Erythroblast (primary cell): ENCODE results near the gene GIN1.

Experiments
- GATA1 ChIP-seq: IDR thresholded peaks from 2 replicates; pipeline ENCODE4 v1.6.1; 2011; ENCODE audit warnings: low read depth, mild to moderate bottlenecking, control low read depth, low read length, moderate library complexity
- POLR2A ChIP-seq: IDR thresholded peaks from 2 replicates; pipeline ENCODE4 v1.6.1; 2011; ENCODE audit warnings: mild to moderate bottlenecking, low read length

DNA sequence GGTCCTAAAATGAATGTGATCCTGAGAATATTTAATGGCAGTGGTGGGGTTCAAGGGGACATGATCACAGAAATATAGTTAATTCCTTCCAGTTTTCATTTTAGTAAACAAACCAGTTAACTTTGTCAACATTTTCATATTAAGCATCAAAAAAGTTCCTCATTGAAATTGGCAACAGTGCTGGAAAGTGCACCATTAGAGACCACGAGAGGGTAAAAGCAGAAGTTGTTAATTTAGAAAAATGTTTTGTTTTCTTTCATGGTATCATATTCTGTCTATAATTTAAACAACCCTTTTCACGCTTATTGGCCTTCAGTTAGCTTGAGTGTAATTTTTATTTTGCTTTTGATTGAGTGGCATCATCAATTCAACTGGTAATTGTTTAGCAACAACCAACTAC is 11.9 kb downstream of the GIN1 start:
- TF ChIP-seq POLR2A (no peak), GATA1 (no peak)
